GM18868 (cell line): ENCODE data around the gene OR52E1.

Experiments used
- ATAC-seq: cut with Tn5 transposase; IDR thresholded peaks from one replicate; pipeline ENCODE4 v1.9.1; 2021; ENCODE audit warnings: mild to moderate bottlenecking, moderate library complexity; ENCODE audit not compliant: unreplicated experiment

Gene OR52E1

DNA sequence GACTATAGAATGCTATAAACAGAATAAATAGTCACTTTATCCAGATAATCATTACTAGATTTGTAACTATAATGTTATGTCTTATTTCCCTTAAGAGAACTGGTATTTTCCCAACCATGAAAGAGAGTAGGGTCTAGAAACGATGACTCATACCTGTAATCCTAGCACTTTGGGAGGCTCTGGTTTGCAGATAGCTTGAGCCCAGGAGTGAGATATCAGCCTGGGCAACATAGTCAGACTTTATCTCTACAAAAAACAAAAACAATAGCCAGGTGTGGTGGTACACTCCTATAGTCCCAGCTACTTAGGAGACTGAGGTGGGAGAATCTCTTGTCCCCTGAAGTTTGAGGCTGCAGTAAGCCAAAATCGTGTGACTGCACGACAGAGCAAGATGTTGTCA is 37.9 kb downstream of the OR52E1 start:
- ATAC-seq: no peak

GRCh38 chr11:5115339-5115738 is 46.0 kb downstream of the OR52E1 start:
- ATAC-seq: no peak

GRCh38 chr11:5117588-5117987 is 48.2 kb downstream of the OR52E1 start:
- ATAC-seq: no peak

DNA sequence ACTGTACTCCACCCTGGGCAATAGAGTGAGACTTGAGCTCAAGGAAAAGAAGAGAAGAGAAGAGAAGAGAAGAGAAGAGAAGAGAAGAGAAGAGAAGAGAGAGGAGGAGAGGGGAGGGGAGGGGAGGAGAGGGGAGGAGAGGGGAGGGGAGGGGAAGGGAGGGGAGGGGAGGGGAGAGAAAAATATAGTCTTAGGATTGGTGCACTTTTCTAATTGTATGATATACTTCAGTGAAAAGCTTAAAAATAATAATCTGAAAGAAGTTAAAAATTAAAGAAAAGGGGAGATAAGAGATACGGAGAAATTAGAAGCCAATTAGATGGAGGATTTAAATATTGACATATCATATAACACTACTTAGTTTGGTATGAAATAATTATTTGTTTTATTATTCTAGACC is 49.5 kb downstream of the OR52E1 start:
- ATAC-seq: no peak
